PC-3 (cell line): ENCODE measurements around the gene SUMF2.

Experiments used
- CTCF ChIP-seq: fragments of 300-600 bp; sonication (generic); conservative IDR thresholded peaks from 2 replicates; pipeline ENCODE4 v1.5.1; 2017; ENCODE audit warnings: antibody characterized with exemption, low read depth, mild to moderate bottlenecking, low read length
- EZH2 ChIP-seq: fragments of 300-600 bp; sonication (generic); IDR thresholded peaks from one replicate; pipeline ENCODE4 v1.6.1; 2017; ENCODE audit warnings: antibody characterized with exemption, mild to moderate bottlenecking, low read length; ENCODE audit not compliant: unreplicated experiment

DNA sequence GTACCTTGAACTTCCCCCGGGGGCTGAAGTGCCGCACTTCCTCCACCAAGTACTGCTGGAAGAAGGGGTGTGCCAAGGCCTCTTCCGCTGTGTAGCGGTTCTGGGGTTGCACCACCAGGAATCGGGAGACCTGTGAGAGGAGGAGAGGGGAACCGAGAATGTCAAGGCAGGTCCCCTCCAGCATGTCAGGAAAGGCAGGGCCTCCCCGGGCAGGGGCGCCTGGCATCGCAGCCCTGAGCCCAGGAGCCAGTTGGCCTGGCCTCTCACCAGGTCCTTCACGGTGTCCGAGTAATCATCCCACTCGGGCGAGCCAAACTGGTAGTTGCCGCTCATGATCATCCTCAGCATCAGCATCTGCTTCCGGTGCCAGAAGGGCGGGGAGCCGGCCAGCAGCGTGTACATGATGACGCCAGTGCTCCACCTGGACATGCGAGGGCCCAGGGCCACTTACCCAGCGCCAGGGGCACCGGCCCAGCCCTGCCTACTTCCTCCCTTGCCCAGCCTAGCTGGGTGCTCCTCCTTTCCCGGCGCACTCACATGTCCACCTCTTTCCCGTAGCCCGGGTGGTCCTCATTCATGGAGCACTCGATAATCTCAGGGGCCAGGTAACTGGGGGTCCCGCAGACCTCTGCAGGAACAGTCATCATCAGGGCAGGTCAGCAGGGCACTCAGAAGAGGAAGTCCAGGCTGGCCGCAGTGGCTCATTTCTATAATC, 17.7 kb downstream of the SUMF2 start:
- TF ChIP-seq CTCF (no peak), EZH2 (no peak)
